Naive thymus-derived CD8-positive, alpha-beta T cell (primary cell): Measurements from ENCODE around the gene SYT5. TPM values are rescaled to one million over a fixed set of nuclear protein-coding genes. Genes with fewer than 3 reads are reported as not detected.
A peak's percentile ranks its signal among the peaks of the same experiment; 100 is the strongest.
"Not testable (repeated sequence)": the region's sequence is repeated elsewhere in the genome, so short reads cannot be mapped to it uniquely, and the experiment has no call there.

Experiments
- ATAC-seq, 2 donors: fragments of 150-1000 bp; cut with Tn5 transposase in 1 of 2; sonication (Bioruptor Pico), chemical (Tn5 transposase) in 1 of 2; 1 replicate in 1 of 2; 2 replicates in 1 of 2; pipeline ENCODE4 v1.10.0; 2021; ENCODE audit warnings: mild to moderate bottlenecking in 2 of 2, moderate library complexity in 2 of 2
- POLR2A ChIA-PET: fragments of 350-600 bp; sonication (Branson Sonifier 250); formaldehyde crosslinking; loops from one replicate; lab custom pipeline; 2021; ENCODE audit warnings: antibody characterized with exemption; lab: Charles Lee
- DNase-seq, 10 donors: peaks; one replicate each; pipeline versions ENCODE4 v3.0.0 to v3.0.0-alpha.2; 2020 to 2022
- H3K27ac Mint-ChIP-seq, 10 donors: one replicate each; pipeline ENCODE4 v1.8.0; 2020 to 2022; ENCODE audit warnings: mild to moderate bottlenecking in 10 of 10, mixed read lengths in 10 of 10, moderate library complexity in 4 of 10, inconsistent platforms in 1 of 10
- H3K27me3 Mint-ChIP-seq, 5 donors: one replicate each; pipeline ENCODE4 v1.8.0; 2021 to 2022; ENCODE audit warnings: mixed read lengths in 5 of 5
- H3K36me3 Mint-ChIP-seq, 3 donors: one replicate each; pipeline ENCODE4 v1.8.0; 2020 to 2022; ENCODE audit warnings: mixed read lengths in 3 of 3, mild to moderate bottlenecking in 2 of 3, inconsistent platforms in 1 of 3
- H3K4me1 Mint-ChIP-seq, 4 donors: one replicate each; pipeline ENCODE4 v1.8.0; 2021 to 2022; ENCODE audit warnings: mixed read lengths in 4 of 4
- H3K4me3 Mint-ChIP-seq, 10 donors: one replicate each; pipeline ENCODE4 v1.8.0; 2020 to 2022; ENCODE audit warnings: mild to moderate bottlenecking in 10 of 10, mixed read lengths in 10 of 10, moderate library complexity in 6 of 10, inconsistent platforms in 1 of 10
- H3K9me3 Mint-ChIP-seq, 9 donors: one replicate each; pipeline ENCODE4 v1.8.0; 2020 to 2022; ENCODE audit warnings: mixed read lengths in 9 of 9, mild to moderate bottlenecking in 3 of 9, inconsistent platforms in 1 of 9, moderate library complexity in 1 of 9
- polyA plus RNA-seq, 3 donors: library from polyadenylated mRNA; unstranded; fragments of 300-500 nt; fragmentation: Illumina TruSeq; gene quantifications; one replicate each; pipeline ENCODE4 v1.2.3, GENCODE V29; 2021
- total RNA-seq, 8 experiments: library from RNA in 2 of 8; stranded (reverse) in 2 of 8; gene quantifications; one replicate each; pipeline ENCODE4 v1.2.3 and lab custom pipeline; 2021 to 2026

The SYT5 gene
- total and polyA plus RNA-seq, 5 experiments from 2014 or later: 0.09 to 0.56 (median 0.25) TPM; not detected in 2

DNA sequence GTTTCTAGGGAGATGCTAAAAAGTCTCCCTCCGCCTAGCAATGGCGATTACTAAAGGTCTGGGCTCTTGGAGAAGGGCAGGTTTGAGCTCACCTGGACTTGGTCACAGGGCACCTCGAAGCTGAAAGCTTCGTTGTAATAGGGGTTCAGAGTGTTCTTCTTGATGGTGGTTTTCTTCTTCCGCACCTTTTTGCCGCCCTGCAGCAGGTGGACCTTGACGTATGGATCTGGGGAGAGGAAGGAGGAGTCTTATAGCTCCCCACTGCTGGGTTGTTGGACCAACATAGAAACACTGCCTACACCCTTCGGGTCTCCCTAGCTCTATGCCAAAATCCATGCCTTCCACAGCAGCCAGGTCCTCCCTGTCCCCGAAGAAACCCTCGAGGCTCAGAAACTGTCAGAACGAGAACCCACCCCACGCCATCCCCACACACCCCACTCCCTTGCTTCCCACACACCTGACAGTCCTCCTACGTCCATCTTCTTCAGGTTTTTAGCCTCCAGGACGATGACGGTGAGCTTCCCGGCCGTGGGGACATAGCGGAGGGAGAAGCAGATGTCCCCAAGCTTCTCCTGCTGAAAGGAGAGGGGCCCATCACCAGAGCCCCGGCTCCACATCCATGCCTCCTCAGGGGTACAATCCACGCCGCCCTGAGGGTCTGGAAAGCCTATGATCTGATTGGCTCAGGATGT is 5.5 kb downstream of the SYT5 start:
- H3K27ac Mint-ChIP-seq: peak overlapping the region in 1 of 10 donors; percentile 59
- POLR2A ChIA-PET: no interaction called here
- H3K27me3 Mint-ChIP-seq: peaks cover 46 to 100% (median 60%) of the 10 kb centered on the region in 5 donors
- peak overlapping the region in 9 of 10 donors; percentile 29 to 70 (median 49) for H3K4me3 Mint-ChIP-seq
- peaks cover 18 to 44% (median 26%) of the 10 kb centered on the region in 4 donors for H3K4me1 Mint-ChIP-seq
- H3K36me3 Mint-ChIP-seq: peaks cover 0 to 8% (median 0%) of the 10 kb centered on the region in 3 donors
- ATAC-seq (no peak), DNase-seq (no peak)
- H3K9me3 Mint-ChIP-seq: peaks cover 0 to 11% (median 0%) of the 10 kb centered on the region in 9 donors

DNA sequence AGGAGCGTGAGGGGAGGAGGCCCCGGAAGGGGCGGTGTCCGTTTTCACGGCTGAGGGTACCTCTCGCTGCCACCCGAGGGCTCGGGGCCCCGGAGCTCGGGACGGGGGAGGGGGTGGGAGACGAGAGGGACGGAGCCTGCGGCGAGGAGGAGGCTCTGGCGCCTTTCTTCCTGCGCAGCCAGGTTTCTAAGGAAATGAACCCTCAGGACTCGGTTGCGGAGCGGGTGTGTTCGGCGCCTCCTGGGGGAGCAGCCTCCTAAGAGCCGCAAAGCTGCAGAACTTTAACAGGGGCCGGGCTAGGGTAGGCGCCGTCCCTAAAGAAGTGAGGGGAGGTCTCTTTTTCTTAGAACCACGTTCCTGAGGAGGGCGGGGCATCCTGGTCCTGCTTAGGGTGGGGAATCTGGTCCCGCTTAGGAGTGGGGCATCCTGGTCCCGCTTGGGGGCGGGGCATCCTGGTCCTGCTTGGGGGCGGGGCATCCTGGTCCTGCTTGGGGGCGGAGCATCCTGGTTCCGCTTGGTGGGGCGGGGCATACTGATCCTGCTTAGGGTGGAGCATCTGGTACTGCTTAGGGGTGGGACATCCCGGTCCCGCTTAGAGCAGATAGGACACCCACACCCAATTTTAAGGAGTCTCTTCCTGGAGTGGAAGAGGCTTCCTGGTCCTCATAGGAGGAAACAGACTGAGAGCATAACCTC is 6.2 kb downstream of the SYT5 start:
- POLR2A ChIA-PET: interaction anchor here (0.7 kb wide), 1 partner anchor 1280 kb away, joined by 4 read pairs; no protein-coding TSS in a partner anchor

DNA sequence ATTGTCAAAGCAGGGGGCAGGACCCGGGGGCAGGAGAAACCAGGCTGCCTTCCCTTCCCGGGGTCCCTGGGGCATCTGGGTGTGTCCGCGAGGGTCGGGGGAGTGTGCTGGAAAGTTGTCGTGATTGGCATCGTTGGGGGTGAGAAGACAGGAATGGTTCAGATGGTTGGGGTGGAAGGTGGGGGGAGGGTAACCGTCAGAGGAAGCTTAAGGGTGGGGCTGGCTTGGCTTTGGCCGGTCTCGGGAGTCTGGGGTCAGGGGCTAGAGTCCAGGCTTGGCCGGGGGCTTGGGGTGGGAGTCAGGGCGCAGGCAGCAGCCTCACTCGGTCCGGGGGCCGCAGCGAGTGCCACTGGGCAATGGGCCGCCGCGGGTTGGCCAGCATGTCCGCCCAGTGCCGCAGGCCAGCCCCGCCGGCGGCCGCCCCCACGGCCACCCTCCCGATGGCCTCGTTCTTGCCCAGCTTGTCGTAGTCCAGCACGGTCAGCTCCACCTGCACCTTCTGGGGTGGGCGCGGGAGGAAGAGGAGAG is 6.8 kb downstream of the SYT5 start:
- peaks cover 10 to 30% (median 17%) of the 10 kb centered on the region in 4 donors for H3K4me1 Mint-ChIP-seq
- H3K9me3 Mint-ChIP-seq: peaks cover 0 to 7% (median 0%) of the 10 kb centered on the region in 9 donors
- POLR2A ChIA-PET: interaction anchor here (0.7 kb wide), 1 partner anchor 1280 kb away, joined by 4 read pairs; no protein-coding TSS in a partner anchor
- peaks cover 49 to 96% (median 57%) of the 10 kb centered on the region in 5 donors for H3K27me3 Mint-ChIP-seq
- peaks cover 0 to 8% (median 0%) of the 10 kb centered on the region in 3 donors for H3K36me3 Mint-ChIP-seq
- peak overlapping the region in 2 of 10 donors; percentile 21 to 57 for H3K27ac Mint-ChIP-seq
- peak overlapping the region; percentile 15 to 87 (median 60) for H3K4me3 Mint-ChIP-seq
- no peak for ATAC-seq
- DNase-seq: no peak

More for the DNA sequence above, 6.2 kb downstream of the SYT5 start:
- Mint-ChIP-seq H3K4me1 (peaks cover 15 to 36% (median 22%) of the 10 kb centered on the region in 4 donors), H3K27me3 (peaks cover 49 to 100% (median 63%) of the 10 kb centered on the region in 5 donors), H3K4me3 (peak overlapping the region; percentile 42 to 73 (median 55)), H3K27ac (no peak overlapping the region), H3K36me3 (peaks cover 0 to 8% (median 0%) of the 10 kb centered on the region in 3 donors), H3K9me3 (peaks cover 0 to 7% (median 0%) of the 10 kb centered on the region in 9 donors)
- ATAC-seq (peak; percentile 46 to 62), DNase-seq (peak in 2 of 10 donors; percentile 22 to 25)

DNA sequence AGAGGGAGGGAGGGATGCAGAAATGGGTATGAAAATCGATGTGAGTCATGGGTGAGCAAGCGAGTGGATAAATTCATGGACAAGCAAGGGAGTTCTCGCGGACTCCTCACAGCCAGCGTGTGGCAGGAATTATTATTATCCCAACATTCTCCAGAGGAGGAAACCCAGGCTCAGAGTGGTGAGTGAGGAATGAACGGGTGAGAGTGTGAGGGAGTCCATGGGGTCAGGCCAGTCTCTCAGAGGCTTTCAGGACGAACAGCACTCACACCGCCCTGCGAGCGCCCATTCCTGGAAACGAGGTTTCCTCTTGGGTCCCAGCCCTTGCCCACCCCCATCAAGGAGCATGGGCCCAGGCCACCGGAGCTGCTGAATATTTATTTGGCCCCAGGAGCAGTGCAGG is 7.3 kb downstream of the SYT5 start:
- Mint-ChIP-seq H3K36me3 (peaks cover 0 to 8% (median 0%) of the 10 kb centered on the region in 3 donors), H3K4me3 (peak overlapping the region in 9 of 10 donors; percentile 19 to 87 (median 62)), H3K9me3 (peaks cover 0 to 7% (median 0%) of the 10 kb centered on the region in 9 donors), H3K4me1 (peaks cover 10 to 30% (median 16%) of the 10 kb centered on the region in 4 donors), H3K27me3 (peaks cover 52 to 94% (median 59%) of the 10 kb centered on the region in 5 donors), H3K27ac (peak overlapping the region in 3 of 10 donors; percentile 21 to 57 (median 37))
- DNase-seq (no peak), ATAC-seq (no peak)
- POLR2A ChIA-PET: no interaction called here

DNA sequence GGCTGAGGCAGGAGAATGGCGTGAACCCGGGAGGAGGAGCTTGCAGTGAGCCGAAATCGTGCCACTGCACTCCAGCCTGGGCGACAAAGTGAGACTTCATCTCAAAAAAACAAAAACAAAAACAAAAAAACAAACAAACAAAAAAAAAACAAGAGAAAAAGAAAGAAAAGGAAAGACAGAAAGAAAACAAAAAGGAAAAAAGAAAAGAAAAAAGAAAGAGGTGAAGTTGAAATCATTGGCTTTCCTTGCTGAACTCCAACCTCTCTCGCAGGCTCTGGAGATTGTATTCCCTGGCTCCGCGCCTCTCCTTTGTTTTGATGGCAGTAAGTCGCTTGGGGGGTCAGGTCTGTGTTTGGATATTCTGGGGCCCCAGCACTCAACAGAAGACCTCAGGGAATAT is 7.8 kb downstream of the SYT5 start:
- POLR2A ChIA-PET, H3K36me3 Mint-ChIP-seq, H3K9me3 Mint-ChIP-seq, H3K27ac Mint-ChIP-seq, ATAC-seq, DNase-seq: not testable (repeated sequence)
- peak overlapping the region in 9 of 10 donors; percentile 19 to 87 (median 57) for H3K4me3 Mint-ChIP-seq
- peaks cover 10 to 30% (median 16%) of the 10 kb centered on the region in 4 donors for H3K4me1 Mint-ChIP-seq
- peaks cover 52 to 94% (median 60%) of the 10 kb centered on the region in 5 donors for H3K27me3 Mint-ChIP-seq

DNA sequence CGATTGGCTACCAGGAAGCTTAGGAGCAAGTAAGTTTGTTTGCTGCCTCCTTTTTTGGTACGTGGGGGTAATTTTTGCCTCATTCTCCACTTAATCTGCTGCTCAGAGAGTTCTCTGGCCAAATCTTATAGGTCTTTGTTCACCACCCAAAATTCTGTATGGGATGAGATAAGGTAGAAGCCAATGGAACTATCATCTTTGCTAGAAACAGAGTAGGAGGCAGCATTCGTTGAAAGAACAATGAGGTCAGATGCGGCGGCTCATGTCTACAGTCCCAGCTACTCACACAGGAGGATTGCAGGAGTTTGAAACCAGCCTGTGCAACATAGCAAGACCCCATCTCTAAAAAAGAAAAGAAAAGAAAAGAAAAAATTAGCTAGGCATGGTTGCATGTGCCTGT is 8.6 kb downstream of the SYT5 start:
- peaks cover 0 to 16% (median 5%) of the 10 kb centered on the region in 3 donors for H3K36me3 Mint-ChIP-seq
- POLR2A ChIA-PET: interaction anchor here (0.6 kb wide), 1 partner anchor 274 kb away, joined by 4 read pairs; no protein-coding TSS in a partner anchor
- peaks cover 0 to 11% (median 4%) of the 10 kb centered on the region in 9 donors for H3K9me3 Mint-ChIP-seq
- H3K4me3 Mint-ChIP-seq: peak overlapping the region in 4 of 10 donors; percentile 34 to 70 (median 40)
- H3K27ac Mint-ChIP-seq: peak overlapping the region in 1 of 10 donors; percentile 67
- ATAC-seq: no peak
- peaks cover 53 to 94% (median 60%) of the 10 kb centered on the region in 5 donors for H3K27me3 Mint-ChIP-seq
- H3K4me1 Mint-ChIP-seq: peaks cover 17 to 39% (median 23%) of the 10 kb centered on the region in 4 donors
- DNase-seq: no peak

DNA sequence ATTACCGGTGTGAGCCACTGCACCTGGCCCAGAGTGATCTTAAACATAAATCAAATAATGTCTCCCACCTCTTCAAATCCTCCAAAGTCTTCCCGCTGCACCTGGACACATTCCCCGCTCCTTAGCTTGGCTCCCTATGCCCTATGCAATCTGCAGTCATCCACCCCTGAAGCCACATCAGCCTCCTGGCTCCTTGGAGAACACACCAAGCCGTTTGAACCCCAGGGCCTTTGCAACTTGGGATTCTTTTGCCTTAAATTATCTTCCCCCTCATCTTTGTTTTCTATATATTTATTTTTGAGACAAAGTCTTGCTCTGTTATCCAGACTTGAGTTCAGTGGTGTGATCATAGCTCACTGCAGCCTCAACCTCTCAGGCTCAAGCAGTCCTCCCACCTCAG is 11.0 kb downstream of the SYT5 start:
- H3K4me3 Mint-ChIP-seq: no peak overlapping the region
- POLR2A ChIA-PET: no interaction called here
- DNase-seq: no peak
- H3K9me3 Mint-ChIP-seq: peaks cover 0 to 8% (median 5%) of the 10 kb centered on the region in 9 donors
- peaks cover 41 to 92% (median 59%) of the 10 kb centered on the region in 5 donors for H3K27me3 Mint-ChIP-seq
- no peak for ATAC-seq
- H3K4me1 Mint-ChIP-seq: peaks cover 17 to 33% (median 23%) of the 10 kb centered on the region in 4 donors
- H3K27ac Mint-ChIP-seq: no peak overlapping the region
- H3K36me3 Mint-ChIP-seq: peaks cover 4 to 16% (median 5%) of the 10 kb centered on the region in 3 donors

DNA sequence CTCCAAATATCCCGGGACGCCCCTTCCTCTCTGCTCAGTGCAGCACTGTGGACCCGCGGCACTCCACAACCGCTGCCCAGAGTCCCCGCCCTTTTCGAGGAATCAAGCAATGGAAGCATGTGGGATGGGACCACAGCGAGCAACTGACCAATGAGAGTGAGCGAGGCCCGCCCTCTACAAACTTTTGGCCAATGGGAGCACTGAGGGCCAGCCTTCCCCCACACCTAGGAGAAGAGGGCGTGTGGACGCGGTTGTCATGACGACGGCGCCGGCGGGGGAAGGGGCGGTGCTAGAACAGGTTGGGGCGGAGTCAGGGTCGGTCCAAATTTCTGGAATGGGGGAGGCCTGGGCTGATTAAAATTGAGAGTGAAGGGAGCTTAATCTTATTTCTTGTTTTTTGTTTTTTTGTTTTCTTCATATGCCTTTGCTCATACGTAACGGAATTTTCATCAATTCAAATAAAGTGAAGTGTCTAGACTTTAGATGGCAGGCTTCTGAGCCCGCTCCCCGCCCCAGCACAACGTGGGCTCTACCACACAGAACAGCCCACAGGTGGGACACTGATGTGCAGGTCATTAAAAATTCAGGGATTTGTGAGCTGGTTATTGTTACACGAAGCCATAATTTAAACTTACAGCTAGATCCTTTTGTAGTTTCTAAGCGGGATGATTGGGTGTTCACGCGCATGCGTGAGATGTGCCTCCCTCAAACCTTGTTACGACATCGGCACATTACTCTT is 13.4 kb downstream of the SYT5 start, which contains the start of gene DNAAF3:
DNAAF3 (minus strand) TSS at position 84 of the 739 bp plus-strand sequence. CDS start 200 bp downstream, outside the sequence.
- peaks cover 4 to 16% (median 5%) of the 10 kb centered on the region in 3 donors for H3K36me3 Mint-ChIP-seq
- peak within 1 kb of the TSS in 8 of 10 donors; percentile 19 to 92 (median 84) for H3K27ac Mint-ChIP-seq
- peak; percentile 63 to 81 for ATAC-seq
- DNase-seq: peak; percentile 31 to 78 (median 54)
- H3K9me3 Mint-ChIP-seq: peaks cover 0 to 7% (median 4%) of the 10 kb centered on the region in 9 donors
- POLR2A ChIA-PET: interaction anchor here (0.8 kb wide), 1 partner anchor 14 kb away, joined by 4 read pairs; the partner anchor contains the start of gene SYT5
- H3K4me3 Mint-ChIP-seq: peak within 1 kb of the TSS; percentile 1 to 88 (median 64)
- peaks cover 8 to 14% (median 13%) of the 10 kb centered on the region in 4 donors for H3K4me1 Mint-ChIP-seq
- peaks cover 37 to 90% (median 61%) of the 10 kb centered on the region in 5 donors for H3K27me3 Mint-ChIP-seq

DNA sequence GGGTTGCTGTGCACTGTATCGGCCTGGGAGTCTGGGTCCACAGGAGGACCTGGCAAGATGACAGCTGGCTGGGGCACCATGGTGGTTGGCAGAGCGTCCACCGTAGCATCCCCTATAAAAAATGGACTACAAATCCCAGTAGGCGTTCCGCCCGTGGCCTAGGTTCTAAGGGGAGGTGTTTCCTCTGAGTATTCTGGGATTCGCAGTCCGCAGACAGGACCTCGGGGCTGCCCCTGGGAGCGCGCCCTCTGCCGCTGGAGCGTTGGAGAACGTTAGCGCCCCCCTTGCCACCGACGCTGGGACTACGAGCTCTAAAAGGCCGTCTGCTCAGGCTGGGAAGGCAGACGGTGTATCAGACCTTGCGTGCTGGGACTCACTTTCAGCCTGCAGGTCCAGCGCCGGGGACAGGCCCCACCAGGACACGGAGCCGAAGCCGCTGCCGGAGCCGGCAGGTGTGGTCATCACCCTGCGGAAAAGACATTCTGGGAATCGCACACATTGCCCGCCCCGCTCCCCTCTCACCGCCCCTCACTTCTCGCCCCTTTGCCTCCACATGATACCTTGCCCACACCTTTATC is 14.0 kb downstream of the SYT5 start:
- DNase-seq: peak in 3 of 10 donors; percentile 57 to 73 (median 57)
- H3K36me3 Mint-ChIP-seq: peaks cover 4 to 16% (median 5%) of the 10 kb centered on the region in 3 donors
- H3K4me3 Mint-ChIP-seq: peak overlapping the region in 9 of 10 donors; percentile 1 to 88 (median 61)
- peaks cover 33 to 88% (median 55%) of the 10 kb centered on the region in 5 donors for H3K27me3 Mint-ChIP-seq
- peaks cover 8 to 14% (median 13%) of the 10 kb centered on the region in 4 donors for H3K4me1 Mint-ChIP-seq
- H3K27ac Mint-ChIP-seq: peak overlapping the region in 4 of 10 donors; percentile 53 to 90 (median 82)
- peaks cover 0 to 7% (median 4%) of the 10 kb centered on the region in 9 donors for H3K9me3 Mint-ChIP-seq
- peak; percentile 62 to 65 for ATAC-seq
- POLR2A ChIA-PET: no interaction called here

DNA sequence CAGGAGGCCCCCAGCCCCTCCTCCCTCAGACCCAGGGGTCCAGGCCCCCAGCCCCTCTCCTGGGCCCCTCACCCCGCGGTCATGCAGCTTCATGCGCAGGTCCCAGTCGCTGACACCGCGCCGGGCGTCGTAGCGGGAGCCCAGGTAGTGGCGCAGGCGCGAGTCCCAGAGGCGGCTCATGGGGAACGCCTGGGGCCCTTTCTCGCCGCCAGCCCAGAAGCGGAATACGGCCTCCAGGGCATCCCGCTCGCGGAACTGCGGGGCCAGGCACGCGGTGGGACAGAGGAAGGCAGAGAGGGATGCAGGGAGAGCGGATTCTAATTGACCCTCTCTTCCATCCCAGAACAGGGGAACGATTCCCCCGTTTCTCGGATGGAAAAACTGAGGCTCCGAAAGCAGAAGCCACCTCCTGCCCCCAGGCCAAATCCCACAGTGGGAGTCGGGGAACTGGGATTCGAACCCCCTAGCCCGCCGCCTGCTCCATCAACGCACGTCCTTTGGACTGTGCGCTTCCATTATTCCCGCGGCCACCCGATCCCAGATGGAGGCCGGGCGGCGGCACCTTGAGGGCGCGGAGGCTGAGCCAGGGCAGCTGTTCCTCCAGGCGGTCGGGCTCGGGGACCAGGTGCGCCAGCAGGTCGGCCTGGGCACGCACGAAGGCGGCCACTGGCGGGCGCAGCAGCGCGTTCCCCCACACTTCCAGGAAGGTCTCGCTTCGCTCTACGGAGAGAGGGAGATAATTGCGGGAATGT is 18.3 kb downstream of the SYT5 start:
- H3K36me3 Mint-ChIP-seq: peaks cover 1 to 4% (median 4%) of the 10 kb centered on the region in 3 donors
- H3K4me1 Mint-ChIP-seq: peaks cover 6 to 18% (median 14%) of the 10 kb centered on the region in 4 donors
- no peak for ATAC-seq
- no peak overlapping the region for H3K4me3 Mint-ChIP-seq
- H3K27me3 Mint-ChIP-seq: peaks cover 19 to 85% (median 51%) of the 10 kb centered on the region in 5 donors
- H3K27ac Mint-ChIP-seq: no peak overlapping the region
- peaks cover 0 to 4% (median 2%) of the 10 kb centered on the region in 9 donors for H3K9me3 Mint-ChIP-seq
- POLR2A ChIA-PET: no interaction called here
- no peak for DNase-seq
